ENCODE measurements around the gene KIAA0753. TPM values are rescaled to one million over a fixed set of nuclear protein-coding genes. Genes with fewer than 3 reads are reported as not detected.

The KIAA0753 gene
- total and polyA plus RNA-seq, 2 of the 8 experiments (the other 6 are each of a cell fraction or from before 2014, with no cell fraction given): 5.0 to 27.1 TPM

- H3K23ac ChIP-seq (ENCODE audit: insufficient read length): no peak overlapping the region
- no peak overlapping the region for H2AK5ac ChIP-seq (ENCODE audit: low read depth, low read length)
- H3K4me3 ChIP-seq (ENCODE audit: extremely low read depth in 1 of 4, insufficient read depth in 2 of 4, low read depth in 3 of 4, low read length in 4 of 4): no peak overlapping the region
- CTCF ChIA-PET (ENCODE audit: partially characterized antibody): no interaction called here
- H2BK5ac ChIP-seq (ENCODE audit: low read depth, low read length): no peak overlapping the region
- no peak overlapping the region for H3K4ac ChIP-seq (replicated peaks; ENCODE audit: insufficient read length, low read depth, low read length)
- no peak overlapping the region for H2BK15ac ChIP-seq (ENCODE audit: low read length)
- no peak overlapping the region for H4K8ac ChIP-seq (ENCODE audit: extremely low read depth, insufficient read depth, low read length)
- DNase-seq (ENCODE audit: low read depth in 1 of 2, low spot score in 2 of 2): no peak
- no peak overlapping the region for H4K5ac ChIP-seq (ENCODE audit: insufficient read length, low read depth, low read length)
- no peak overlapping the region for H3K14ac ChIP-seq (ENCODE audit: insufficient read length)
- H3K27ac ChIP-seq (ENCODE audit: low read depth, low read length): no peak overlapping the region
- no peaks in the 10 kb centered on the region; a peak in 1 of 7 replicates for H3K4me1 ChIP-seq (replicated peaks in 1 of 4; ENCODE audit: control insufficient read depth in 3 of 4, insufficient read depth in 4 of 4, low read length in 3 of 4)
- no peaks in the 10 kb centered on the region for H3K36me3 ChIP-seq (ENCODE audit: control insufficient read depth in 2 of 4, insufficient read depth in 4 of 4, low read length in 3 of 4)
- H3K27me3 ChIP-seq (replicated peaks in 1 of 4; ENCODE audit: control insufficient read depth in 3 of 4, extremely low read depth in 1 of 4, insufficient read depth in 3 of 4, low read length in 3 of 4): peaks cover 8 to 22% (median 18%) of the 10 kb centered on the region in 4 experiments
- POLR2A ChIA-PET (ENCODE audit: partially characterized antibody): no interaction called here
- H4K20me1 ChIP-seq (replicated peaks in 1 of 2; ENCODE audit: control insufficient read depth in 1 of 2, insufficient read depth in 2 of 2, low read length in 2 of 2): no peaks in the 10 kb centered on the region
- H3K79me1 ChIP-seq (ENCODE audit: low read depth, low read length): no peaks in the 10 kb centered on the region
- no peak overlapping the region for H2BK12ac ChIP-seq (ENCODE audit: low read depth, low read length)
- H3K18ac ChIP-seq (ENCODE audit: extremely low read depth, low read length): no peak overlapping the region
- TF ChIP-seq MAFK (IDR thresholded peaks at IDR 0.05; ENCODE audit: low read depth, low read length) (no peak), BACH1 (IDR thresholded peaks at IDR 0.05; ENCODE audit: low read length) (no peak), TEAD4 (IDR thresholded peaks at IDR 0.05; ENCODE audit: low read depth, low read length) (no peak), KDM4A (IDR thresholded peaks at IDR 0.05; ENCODE audit: low read depth, low read length, severe bottlenecking) (no peak), RNF2 (IDR thresholded peaks at IDR 0.05; ENCODE audit: borderline replicate concordance, low read depth, low read length, missing control alignments, poor library complexity, severe bottlenecking) (no peak)
- no peak overlapping the region for H3K9ac ChIP-seq (replicated peaks in 1 of 4; ENCODE audit: extremely low read depth in 1 of 4, low read depth in 3 of 4, low read length in 3 of 4)
- H2BK120ac ChIP-seq (replicated peaks; ENCODE audit: low read depth, low read length): no peak overlapping the region
- no peak overlapping the region for H3K4me2 ChIP-seq (ENCODE audit: insufficient read depth in 1 of 2, low read depth in 2 of 2, low read length in 2 of 2)
- H3K79me2 ChIP-seq (ENCODE audit: control insufficient read depth in 1 of 2, insufficient read depth in 2 of 2, low read length in 2 of 2): no peaks in the 10 kb centered on the region
- no peaks in the 10 kb centered on the region for H3K9me3 ChIP-seq (ENCODE audit: insufficient read depth in 2 of 2, low read depth in 1 of 2, low read length in 1 of 2)
- no peak overlapping the region for H3K56ac ChIP-seq (replicated peaks; ENCODE audit: insufficient read length, low read depth, low read length)
- H3K23me2 ChIP-seq (ENCODE audit: low read depth, low read length): no peaks in the 10 kb centered on the region; the same call in 1 of the 2 replicates
- no peak overlapping the region for H2BK20ac ChIP-seq (ENCODE audit: low read length)
- H2AFZ ChIP-seq (ENCODE audit: low read length): no peak overlapping the region
- no peak for FAIRE-seq
- H4K91ac ChIP-seq (replicated peaks; ENCODE audit: insufficient read length, low read length): no peak overlapping the region
Measured at GRCh38 chr17:6561446-6561845, 79.1 kb downstream of the KIAA0753 start.
